IMR-90 (cell line): ENCODE measurements around the gene OR2T12. TPM values are rescaled to one million over a fixed set of nuclear protein-coding genes. Genes with fewer than 3 reads are reported as not detected.

Experiments
- ATAC-seq: fragments of 200-7000 bp; cut with Tn5 transposase; 2 replicates; pipeline ENCODE4 v1.9.1; 2020; ENCODE audit warnings: low read depth, mild to moderate bottlenecking, moderate library complexity
- BruUV-seq: library from RNA; stranded (reverse); fragments of 400-500 nt; replicated peaks from 2 replicates; lab custom pipeline; 2021; lab: Mats Ljungman, UMichigan
- CTCF ChIA-PET: fragments of 300-600 bp; formaldehyde crosslinking; extraction: SDS; loops from one replicate; lab custom pipeline; 2021; ENCODE audit warnings: antibody characterized with exemption; lab: Yijun Ruan, JAX
- POLR2A ChIA-PET: fragments of 300-600 bp; sonication (Branson Sonifier 250); formaldehyde crosslinking; loops from one replicate; lab custom pipeline; 2022; ENCODE audit warnings: antibody characterized with exemption; ENCODE audit not compliant: unreplicated experiment; lab: Charles Lee
- DNase-seq: peaks from one replicate; pipeline ENCODE4 v3.0.0; 2013
- H2AFZ ChIP-seq: replicated peaks from 2 replicates; pipeline ENCODE3; 2013; ENCODE audit warnings: low read length, mild to moderate bottlenecking; ENCODE audit not compliant: poor library complexity
- H2AK5ac ChIP-seq: 2 replicates; pipeline ENCODE4 v1.6.1; 2013; ENCODE audit warnings: low read depth, low read length, inconsistent platforms
- H2AK9ac ChIP-seq: replicated peaks from 2 replicates; pipeline ENCODE3; 2013; ENCODE audit warnings: mild to moderate bottlenecking, low read depth, low read length, moderate library complexity; ENCODE audit not compliant: poor library complexity
- H2BK120ac ChIP-seq: 2 replicates; pipeline ENCODE4 v1.6.1; 2013; ENCODE audit warnings: low read depth, low read length, inconsistent platforms
- H2BK15ac ChIP-seq: 3 replicates; pipeline ENCODE4 v1.6.1; 2013; ENCODE audit warnings: low read depth, low read length, inconsistent platforms
- H2BK20ac ChIP-seq: 2 replicates; pipeline ENCODE4 v1.6.1; 2013; ENCODE audit warnings: low read depth, mild to moderate bottlenecking, inconsistent platforms, low read length, moderate library complexity
- H2BK5ac ChIP-seq: 2 replicates; pipeline ENCODE4 v1.6.1; 2013; ENCODE audit warnings: mild to moderate bottlenecking, low read depth, low read length, inconsistent platforms; ENCODE audit not compliant: poor library complexity, severe bottlenecking
- H3K14ac ChIP-seq: replicated peaks from 2 replicates; pipeline ENCODE4 v1.6.1; 2013; ENCODE audit warnings: low read depth, low read length, inconsistent platforms
- H3K18ac ChIP-seq: 2 replicates; pipeline ENCODE4 v1.6.1; 2013; ENCODE audit warnings: low read depth, low read length, control low read depth
- H3K23ac ChIP-seq: 2 replicates; pipeline ENCODE4 v1.6.1; 2013; ENCODE audit warnings: low read depth, low read length, inconsistent platforms
- H3K27ac ChIP-seq: 2 replicates; pipeline ENCODE4 v1.5.1; 2013; ENCODE audit warnings: mild to moderate bottlenecking, control low read depth, low read length; ENCODE audit not compliant: insufficient read depth
- H3K27me3 ChIP-seq: 2 replicates; pipeline ENCODE4 v1.6.1; 2013; ENCODE audit warnings: low read length; ENCODE audit not compliant: control insufficient read depth, insufficient read depth
- H3K36me3 ChIP-seq: 2 replicates; pipeline ENCODE4 v1.6.1; 2013; ENCODE audit warnings: low read length, mixed read lengths; ENCODE audit not compliant: control insufficient read depth, insufficient read depth
- H3K4ac ChIP-seq: 2 replicates; pipeline ENCODE4 v1.6.1; 2013; ENCODE audit warnings: low read depth, low read length, inconsistent platforms
- H3K4me1 ChIP-seq: 2 replicates; pipeline ENCODE4 v1.6.1; 2013; ENCODE audit warnings: low read length, mixed read lengths; ENCODE audit not compliant: control insufficient read depth, insufficient read depth
- H3K4me2 ChIP-seq: 2 replicates; pipeline ENCODE4 v1.6.1; 2013; ENCODE audit warnings: low read depth, mild to moderate bottlenecking, control low read depth, low read length, moderate library complexity
- H3K4me3 ChIP-seq: 2 replicates; pipeline ENCODE4 v1.5.1; 2013; ENCODE audit warnings: low read depth, mild to moderate bottlenecking, control low read depth, low read length, moderate library complexity; ENCODE audit not compliant: insufficient read depth
- H3K56ac ChIP-seq: 2 replicates; pipeline ENCODE4 v1.6.1; 2013; ENCODE audit warnings: low read length, inconsistent platforms; ENCODE audit not compliant: insufficient read depth; ENCODE audit errors: extremely low read depth
- H3K79me1 ChIP-seq, 2 experiments: 2 replicates each; pipeline ENCODE4 v1.6.1; 2013; ENCODE audit warnings: low read length in 2 of 2, inconsistent platforms in 1 of 2, low read depth in 1 of 2
- H3K9ac ChIP-seq: 2 replicates; pipeline ENCODE4 v1.6.1; 2013; ENCODE audit warnings: low read depth, low read length, control low read depth
- H3K9me1 ChIP-seq: 2 replicates; pipeline ENCODE4 v1.6.1; 2013; ENCODE audit warnings: low read length, inconsistent platforms; ENCODE audit not compliant: insufficient read depth
- H3K9me3 ChIP-seq: 2 replicates; pipeline ENCODE4 v1.6.1; 2013; ENCODE audit warnings: low read length; ENCODE audit not compliant: control insufficient read depth, insufficient read depth
- H4K20me1 ChIP-seq: 2 replicates; pipeline ENCODE4 v1.6.1; 2013; ENCODE audit warnings: low read length, inconsistent platforms; ENCODE audit not compliant: insufficient read depth
- H4K5ac ChIP-seq: 2 replicates; pipeline ENCODE4 v1.6.1; 2013; ENCODE audit warnings: mild to moderate bottlenecking, low read depth, low read length, control low read depth
- H4K8ac ChIP-seq, 2 experiments: 2 replicates each; pipeline ENCODE4 v1.6.1; 2013; ENCODE audit warnings: low read depth in 2 of 2, low read length in 2 of 2, control low read depth in 1 of 2, inconsistent platforms in 1 of 2
- H4K91ac ChIP-seq: 2 replicates; pipeline ENCODE4 v1.6.1; 2013; ENCODE audit warnings: low read depth, low read length, inconsistent platforms; ENCODE audit not compliant: insufficient read depth
- BHLHE40 ChIP-seq: fragments of 150-350 bp; IDR thresholded peaks from 2 replicates; pipeline ENCODE4 v1.6.1; 2016; ENCODE audit warnings: mild to moderate bottlenecking, low read depth, low read length
- CEBPB ChIP-seq: IDR thresholded peaks from 2 replicates; pipeline ENCODE4 v1.6.1; 2012; ENCODE audit warnings: low read depth, low read length, improper control_type of control experiment
- CHD1 ChIP-seq: IDR thresholded peaks from 2 replicates; pipeline ENCODE4 v1.6.1; 2012; ENCODE audit warnings: low read depth, low read length, improper control_type of control experiment
- MAFK ChIP-seq: IDR thresholded peaks from 2 replicates; pipeline ENCODE4 v1.6.1; 2012; ENCODE audit warnings: low read depth, low read length, improper control_type of control experiment
- MAZ ChIP-seq: IDR thresholded peaks from 2 replicates; pipeline ENCODE4 v1.6.1; 2012; ENCODE audit warnings: low read depth, mild to moderate bottlenecking, low read length, improper control_type of control experiment, moderate library complexity, borderline replicate concordance
- POLR2A ChIP-seq: IDR thresholded peaks from 2 replicates; pipeline ENCODE4 v1.6.1; 2012; ENCODE audit warnings: mild to moderate bottlenecking, low read depth, low read length
- RAD21 ChIP-seq: IDR thresholded peaks from 2 replicates; pipeline ENCODE4 v1.6.1; 2012; ENCODE audit warnings: low read length, improper control_type of control experiment
- RCOR1 ChIP-seq: IDR thresholded peaks from 2 replicates; pipeline ENCODE4 v1.6.1; 2012; ENCODE audit warnings: mild to moderate bottlenecking, low read length, improper control_type of control experiment; ENCODE audit not compliant: insufficient replicate concordance
- SMC3 ChIP-seq: fragments of 150-350 bp; IDR thresholded peaks from 2 replicates; pipeline ENCODE4 v1.6.1; 2016; ENCODE audit warnings: low read depth, mild to moderate bottlenecking, antibody characterized with exemption, low read length, moderate library complexity
- WGBS, 2 experiments: methylation state at CpG; one replicate each; pipeline versions ENCODE4 v1.1.5 to v1.1.7; 2013; ENCODE audit warnings: missing lambda C conversion rate in 2 of 2; ENCODE audit not compliant: insufficient read length in 1 of 2; ENCODE audit errors: extremely low coverage in 2 of 2; 5-methylcytosine and 5-hydroxymethylcytosine counted together
- dilution Hi-C: fragments of 300-500 bp; cut with HindIII; formaldehyde crosslinking; loops from one replicate; pipeline ENCODE4 v1.14.3; 2018; ENCODE audit warnings: low sequenced_read_pairs; ENCODE audit not compliant: unreplicated experiment
- in situ Hi-C: fragments of 300-500 bp; cut with MboI; formaldehyde crosslinking; loops from 3 replicates; pipeline ENCODE4 v1.14.3; 2019; ENCODE audit warnings: low sequenced_read_pairs, inconsistent platforms, mixed read lengths
- intact Hi-C: fragments of 100-400 bp; cut with micrococcal nuclease; formaldehyde crosslinking; loops from 2 replicates; pipeline ENCODE4 v1.10.0; 2022
- polyA plus RNA-seq, 3 experiments: library from polyadenylated mRNA; depleted of rRNA; stranded (reverse); fragments of >200 nt; gene quantifications; 2 replicates each; pipeline ENCODE4 v1.2.3, GENCODE V29; 2012; ENCODE audit warnings: low replicate concordance in 1 of 3
- total RNA-seq: library from RNA; depleted of rRNA; stranded (reverse); fragments of >200 nt; gene quantifications from 2 replicates; pipeline ENCODE4 v1.2.3, GENCODE V29; 2012
- TF ChIP-seq, protein P1 (sequence below): fragments of 150-350 bp; IDR thresholded peaks from 2 replicates; pipeline ENCODE4 v1.6.1; 2017; ENCODE audit warnings: mild to moderate bottlenecking, antibody characterized with exemption, low read length, low read depth
- TF ChIP-seq, protein P2 (sequence below): fragments of 150-350 bp; IDR thresholded peaks from 2 replicates; pipeline ENCODE4 v1.6.1; 2016; ENCODE audit warnings: low read depth, mild to moderate bottlenecking, low read length, moderate library complexity, borderline replicate concordance
- TF ChIP-seq, protein P3 (sequence below): conservative IDR thresholded peaks from 2 replicates; pipeline ENCODE4 v1.5.1; 2012; ENCODE audit warnings: mild to moderate bottlenecking, low read depth, low read length, improper control_type of control experiment

Gene OR2T12
- total and polyA plus RNA-seq, 2 of the 4 experiments (the other 2 are of a cell fraction): not detected

DNA sequence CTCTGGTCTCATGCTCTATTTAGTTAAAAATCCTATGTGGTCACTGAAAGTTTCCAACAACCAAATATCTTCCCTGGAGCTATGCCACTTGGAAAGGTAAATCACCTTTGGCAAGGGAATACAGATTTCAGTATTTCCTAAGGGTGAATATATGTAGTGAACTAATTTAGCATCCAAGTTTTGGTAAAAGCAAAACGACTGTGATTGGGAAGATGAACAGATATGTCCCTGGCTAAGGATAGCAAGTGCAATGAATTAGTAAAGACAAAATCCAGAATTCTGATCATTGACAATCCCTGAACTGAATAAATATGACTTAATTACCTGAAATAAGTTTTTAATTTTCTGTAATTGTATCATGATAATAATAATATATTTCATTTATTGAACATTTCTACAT, 25.3 kb downstream of the OR2T12 start, which contains the start of gene OR2T33:
Gene OR2T33, minus strand, starts transcription at position 101 of the 400 bp plus-strand sequence. CDS start 4,162 bp downstream, outside the sequence.
- H2BK15ac ChIP-seq: no peak within 1 kb of the TSS
- ATAC-seq (no peak), DNase-seq (no peak)
- in situ Hi-C loops: no loop called here
- H2AK9ac ChIP-seq: no peak within 1 kb of the TSS
- H3K56ac ChIP-seq: no peak within 1 kb of the TSS
- intact Hi-C loops: no loop called here
- dilution Hi-C loops: no loop called here
- no peak within 1 kb of the TSS for H4K5ac ChIP-seq
- H3K23ac ChIP-seq: no peak within 1 kb of the TSS
- no peak within 1 kb of the TSS for H2AK5ac ChIP-seq
- no peak within 1 kb of the TSS for H2AFZ ChIP-seq
- whole genome bisulfite sequencing, 2 experiments: no CpG with 5 or more reads among the region's 1 CpG
- no peak within 1 kb of the TSS for H2BK20ac ChIP-seq
- ChIA-PET POLR2A (no interaction called here), CTCF (no interaction called here)
- TF ChIP-seq POLR2A (no peak), MAFK (no peak), SMC3 (no peak), CHD1 (no peak), MAZ (no peak), RAD21 (no peak), RCOR1 (no peak), BHLHE40 (no peak), CEBPB (no peak)
- TF ChIP-seq, protein P1, sequence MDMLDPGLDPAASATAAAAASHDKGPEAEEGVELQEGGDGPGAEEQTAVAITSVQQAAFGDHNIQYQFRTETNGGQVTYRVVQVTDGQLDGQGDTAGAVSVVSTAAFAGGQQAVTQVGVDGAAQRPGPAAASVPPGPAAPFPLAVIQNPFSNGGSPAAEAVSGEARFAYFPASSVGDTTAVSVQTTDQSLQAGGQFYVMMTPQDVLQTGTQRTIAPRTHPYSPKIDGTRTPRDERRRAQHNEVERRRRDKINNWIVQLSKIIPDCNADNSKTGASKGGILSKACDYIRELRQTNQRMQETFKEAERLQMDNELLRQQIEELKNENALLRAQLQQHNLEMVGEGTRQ: no peak
- TF ChIP-seq, protein P2, sequence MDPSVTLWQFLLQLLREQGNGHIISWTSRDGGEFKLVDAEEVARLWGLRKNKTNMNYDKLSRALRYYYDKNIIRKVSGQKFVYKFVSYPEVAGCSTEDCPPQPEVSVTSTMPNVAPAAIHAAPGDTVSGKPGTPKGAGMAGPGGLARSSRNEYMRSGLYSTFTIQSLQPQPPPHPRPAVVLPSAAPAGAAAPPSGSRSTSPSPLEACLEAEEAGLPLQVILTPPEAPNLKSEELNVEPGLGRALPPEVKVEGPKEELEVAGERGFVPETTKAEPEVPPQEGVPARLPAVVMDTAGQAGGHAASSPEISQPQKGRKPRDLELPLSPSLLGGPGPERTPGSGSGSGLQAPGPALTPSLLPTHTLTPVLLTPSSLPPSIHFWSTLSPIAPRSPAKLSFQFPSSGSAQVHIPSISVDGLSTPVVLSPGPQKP: no peak
- TF ChIP-seq, protein P3, sequence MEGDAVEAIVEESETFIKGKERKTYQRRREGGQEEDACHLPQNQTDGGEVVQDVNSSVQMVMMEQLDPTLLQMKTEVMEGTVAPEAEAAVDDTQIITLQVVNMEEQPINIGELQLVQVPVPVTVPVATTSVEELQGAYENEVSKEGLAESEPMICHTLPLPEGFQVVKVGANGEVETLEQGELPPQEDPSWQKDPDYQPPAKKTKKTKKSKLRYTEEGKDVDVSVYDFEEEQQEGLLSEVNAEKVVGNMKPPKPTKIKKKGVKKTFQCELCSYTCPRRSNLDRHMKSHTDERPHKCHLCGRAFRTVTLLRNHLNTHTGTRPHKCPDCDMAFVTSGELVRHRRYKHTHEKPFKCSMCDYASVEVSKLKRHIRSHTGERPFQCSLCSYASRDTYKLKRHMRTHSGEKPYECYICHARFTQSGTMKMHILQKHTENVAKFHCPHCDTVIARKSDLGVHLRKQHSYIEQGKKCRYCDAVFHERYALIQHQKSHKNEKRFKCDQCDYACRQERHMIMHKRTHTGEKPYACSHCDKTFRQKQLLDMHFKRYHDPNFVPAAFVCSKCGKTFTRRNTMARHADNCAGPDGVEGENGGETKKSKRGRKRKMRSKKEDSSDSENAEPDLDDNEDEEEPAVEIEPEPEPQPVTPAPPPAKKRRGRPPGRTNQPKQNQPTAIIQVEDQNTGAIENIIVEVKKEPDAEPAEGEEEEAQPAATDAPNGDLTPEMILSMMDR: no peak
- no peak within 1 kb of the TSS for H4K8ac ChIP-seq
- H3K27me3 ChIP-seq: no peaks in the 10 kb centered on the region
- H2BK120ac ChIP-seq: no peak within 1 kb of the TSS
- H4K20me1 ChIP-seq: no peaks in the 10 kb centered on the region
- H3K9me1 ChIP-seq: no peaks in the 10 kb centered on the region
- no TSS peak for BruUV-seq
- H3K4me2 ChIP-seq: no peak within 1 kb of the TSS
- H3K9ac ChIP-seq: no peak within 1 kb of the TSS
- H3K79me1 ChIP-seq: no peaks in the 10 kb centered on the region
- no peak within 1 kb of the TSS for H3K18ac ChIP-seq
- H2BK5ac ChIP-seq: no peak within 1 kb of the TSS
- H3K9me3 ChIP-seq: peaks cover 5% of the 10 kb centered on the region
- H3K14ac ChIP-seq: no peak within 1 kb of the TSS
- no peaks in the 10 kb centered on the region for H3K4me1 ChIP-seq
- no peak within 1 kb of the TSS for H3K27ac ChIP-seq
- no peak within 1 kb of the TSS for H3K4ac ChIP-seq
- no peaks in the 10 kb centered on the region for H3K36me3 ChIP-seq
- H3K4me3 ChIP-seq: no peak within 1 kb of the TSS
- no peak within 1 kb of the TSS for H4K91ac ChIP-seq
